K562 (cell line): ENCODE measurements around the gene DIAPH1. TPM values are rescaled to one million over a fixed set of nuclear protein-coding genes. Genes with fewer than 3 reads are reported as not detected.

Experiments
- ATF7 ChIP-seq: fragments of 450-650 bp; IDR thresholded peaks from 2 replicates; pipeline ENCODE4 v1.7.1; 2014; ENCODE audit warnings: mild to moderate bottlenecking, moderate library complexity
- CXXC5 ChIP-seq: fragments of 250-450 bp; sonication (Bioruptor Pico); IDR thresholded peaks from 2 replicates; pipeline ENCODE4 v1.8.0; 2022; ENCODE audit warnings: inconsistent platforms, mild to moderate bottlenecking, moderate library complexity
- ELF1 ChIP-seq: fragments of 200-800 bp; sonication (Bioruptor generic); IDR thresholded peaks from 2 replicates; pipeline ENCODE4 v1.6.1; 2016; ENCODE audit warnings: missing genetic modification characterization, missing compliant biosample characterization
- GTF2A2 ChIP-seq: IDR thresholded peaks from 2 replicates; pipeline ENCODE4 v1.6.1; 2016; ENCODE audit warnings: mild to moderate bottlenecking, missing genetic modification characterization, missing compliant biosample characterization
- HNRNPLL ChIP-seq: fragments of 200-400 bp; formaldehyde crosslinking; IDR thresholded peaks from 2 replicates; pipeline ENCODE4 v1.6.1; 2017; ENCODE audit warnings: low read length, low read depth, mild to moderate bottlenecking; ENCODE audit not compliant: poor library complexity, severe bottlenecking
- MAFG ChIP-seq: fragments of 450-650 bp; conservative IDR thresholded peaks from 2 replicates; pipeline ENCODE4 v1.6.1; 2016; ENCODE audit warnings: missing genetic modification characterization, missing compliant biosample characterization
- NFATC3 ChIP-seq: fragments of 450-650 bp; IDR thresholded peaks from 2 replicates; pipeline ENCODE4 v1.6.1; 2017; ENCODE audit warnings: mild to moderate bottlenecking
- NFIX ChIP-seq: fragments of 250-450 bp; sonication (Bioruptor Pico); IDR thresholded peaks from 2 replicates; pipeline ENCODE4 v1.4.0; 2020; ENCODE audit warnings: low read depth, mild to moderate bottlenecking, moderate library complexity
- SP1 ChIP-seq: sonication (generic); formaldehyde crosslinking; IDR thresholded peaks from 2 replicates; pipeline ENCODE4 v1.8.1; 2022; ENCODE audit warnings: mild to moderate bottlenecking, missing genetic modification reagents
- TEAD1 ChIP-seq, 2 experiments: fragments of 450-650 bp in 1 of 2; sonication (generic) in 1 of 2; formaldehyde crosslinking; IDR thresholded peaks; 2 replicates each; pipeline versions ENCODE4 v1.4.0 to v1.8.0; 2020 to 2022; ENCODE audit warnings: mild to moderate bottlenecking in 2 of 2, missing genetic modification reagents in 1 of 2
- TEAD2 ChIP-seq: fragments of 450-650 bp; IDR thresholded peaks from 2 replicates; pipeline ENCODE4 v1.6.1; 2016; ENCODE audit warnings: missing genetic modification characterization, control low read depth, missing compliant biosample characterization
- ZNF124 ChIP-seq: sonication (generic); formaldehyde crosslinking; IDR thresholded peaks from 2 replicates; pipeline ENCODE4 v1.8.1; 2022; ENCODE audit warnings: missing genetic modification reagents
- ZNF57 ChIP-seq: fragments of 450-650 bp; formaldehyde crosslinking; IDR thresholded peaks from 2 replicates; pipeline ENCODE4 v1.4.0; 2020; ENCODE audit warnings: mild to moderate bottlenecking, moderate library complexity
- ZNF77 ChIP-seq: fragments of 250-450 bp; sonication (Bioruptor Pico); IDR thresholded peaks from 2 replicates; pipeline ENCODE4 v1.5.0; 2020
- polyA plus RNA-seq, 8 experiments: library from polyadenylated mRNA; depleted of rRNA in 4 of 8; stranded (reverse) in 5 of 8; unstranded in 3 of 8; fragments of >200 nt; fragmentation: Nextera tagmentation in 2 of 8; fragmentation: Illumina TruSeq in 1 of 8; extraction: Ambion mirVana in 2 of 8; extraction: Trizol in 1 of 8; gene quantifications; 2 replicates each; pipeline versions ENCODE4 v1.2.1 to v1.2.3, GENCODE V29; 2011 to 2014; ENCODE audit warnings: inconsistent platforms in 1 of 8, missing spikeins in 1 of 8
- total RNA-seq, 7 experiments: library from RNA; depleted of rRNA in 6 of 7; stranded (reverse); fragments of >200 nt in 6 of 7; fragmentation: Illumina TruSeq in 2 of 7; extraction: Trizol in 2 of 7; gene quantifications; 2 replicates each; pipeline versions ENCODE4 v1.2.1 to v1.2.3, GENCODE V29; 2011 to 2021; ENCODE audit warnings: low replicate concordance in 1 of 7
- TF ChIP-seq, protein P1 (sequence below): fragments of 200-800 bp; sonication (Bioruptor generic); IDR thresholded peaks from 2 replicates; pipeline ENCODE4 v1.6.1; 2017; ENCODE audit warnings: missing genetic modification characterization, missing compliant biosample characterization
- TF ChIP-seq, protein P2 (sequence below), 2 experiments: fragments of 200-800 bp in 1 of 2; sonication (Bioruptor generic) in 1 of 2; sonication (generic) in 1 of 2; formaldehyde crosslinking in 1 of 2; IDR thresholded peaks in 1 of 2; conservative IDR thresholded peaks in 1 of 2; 2 replicates each; pipeline versions ENCODE4 v1.5.0 to v1.6.1; 2016 to 2020; ENCODE audit warnings: missing compliant biosample characterization in 1 of 2, missing genetic modification characterization in 1 of 2, missing genetic modification reagents in 1 of 2
- TF ChIP-seq, protein P3 (sequence below): fragments of 250-450 bp; sonication (Bioruptor Pico); IDR thresholded peaks from 2 replicates; pipeline ENCODE4 v1.5.0; 2021; ENCODE audit warnings: mild to moderate bottlenecking, borderline replicate concordance
- TF ChIP-seq, protein P4 (sequence below), 2 experiments: IDR thresholded peaks; 2 replicates each; pipeline ENCODE4 v1.6.1; 2011; ENCODE audit warnings: borderline replicate concordance in 1 of 2, control low read depth in 1 of 2, low read depth in 1 of 2, low read length in 1 of 2, mild to moderate bottlenecking in 1 of 2, mixed read lengths in 1 of 2, moderate library complexity in 1 of 2; ENCODE audit not compliant: insufficient read depth in 1 of 2, insufficient read length in 1 of 2, poor library complexity in 1 of 2, severe bottlenecking in 1 of 2; ENCODE audit errors: extremely low read depth in 1 of 2
- TF ChIP-seq, protein P5 (sequence below): fragments of 450-650 bp; formaldehyde crosslinking; IDR thresholded peaks from 2 replicates; pipeline ENCODE4 v1.4.0; 2020; ENCODE audit warnings: mild to moderate bottlenecking

DIAPH1 gene
- total and polyA plus RNA-seq, 9 of the 15 experiments (the other 6 are each of a cell fraction or from before 2014, with no cell fraction given), result 60.8 to 328 (median 97.8) TPM

DNA sequence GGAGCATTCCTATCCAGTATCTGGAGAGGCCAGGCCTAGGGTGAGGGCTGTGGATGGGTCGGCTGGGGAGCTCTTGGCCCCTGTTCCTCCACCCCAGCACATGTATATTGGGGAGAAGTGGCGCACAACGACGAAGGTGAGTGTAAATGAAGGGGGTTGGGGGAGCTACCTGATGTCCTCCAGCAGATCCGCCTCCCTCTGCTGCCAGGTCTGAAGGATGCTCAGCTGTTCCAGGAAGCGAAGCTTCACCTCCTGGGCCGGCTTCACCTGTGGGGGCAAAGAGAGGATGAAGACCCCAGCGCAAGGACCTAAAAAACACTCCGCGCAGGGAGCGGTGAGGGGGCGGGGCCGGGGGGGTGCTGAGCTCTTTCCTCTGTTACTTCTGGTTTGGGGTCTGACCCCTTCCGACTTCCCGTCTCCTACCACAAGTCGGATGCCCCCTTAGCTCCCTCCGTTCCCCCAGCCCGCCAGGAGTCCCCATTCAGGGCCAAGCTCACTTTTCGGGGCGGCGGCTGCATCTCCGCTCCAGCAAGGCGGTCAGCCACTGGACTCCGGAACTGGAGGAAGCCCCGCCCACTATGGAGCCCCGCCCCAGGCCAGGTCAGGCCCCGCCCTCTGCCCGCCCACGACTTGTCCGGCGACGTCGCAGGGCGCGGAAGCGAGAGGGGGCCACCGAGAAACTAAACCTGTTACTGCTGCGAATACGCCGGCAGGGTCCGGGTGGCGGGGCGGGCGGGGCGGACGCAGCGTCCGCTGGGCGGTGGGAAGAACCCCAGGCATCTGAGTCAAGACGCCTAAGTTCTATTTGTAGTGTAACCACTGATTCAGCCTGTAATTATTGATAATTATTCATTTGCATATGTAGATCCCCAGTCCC, 32.3 kb upstream of the DIAPH1 start, which contains the start of gene FCHSD1 (continued):
- TF ChIP-seq, protein P1, sequence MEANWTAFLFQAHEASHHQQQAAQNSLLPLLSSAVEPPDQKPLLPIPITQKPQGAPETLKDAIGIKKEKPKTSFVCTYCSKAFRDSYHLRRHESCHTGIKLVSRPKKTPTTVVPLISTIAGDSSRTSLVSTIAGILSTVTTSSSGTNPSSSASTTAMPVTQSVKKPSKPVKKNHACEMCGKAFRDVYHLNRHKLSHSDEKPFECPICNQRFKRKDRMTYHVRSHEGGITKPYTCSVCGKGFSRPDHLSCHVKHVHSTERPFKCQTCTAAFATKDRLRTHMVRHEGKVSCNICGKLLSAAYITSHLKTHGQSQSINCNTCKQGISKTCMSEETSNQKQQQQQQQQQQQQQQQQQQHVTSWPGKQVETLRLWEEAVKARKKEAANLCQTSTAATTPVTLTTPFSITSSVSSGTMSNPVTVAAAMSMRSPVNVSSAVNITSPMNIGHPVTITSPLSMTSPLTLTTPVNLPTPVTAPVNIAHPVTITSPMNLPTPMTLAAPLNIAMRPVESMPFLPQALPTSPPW (CRISPR knock-in tag), result peak; percentile 61
- TF ChIP-seq GTF2A2 (no peak), SP1 (peak; percentile 81), ELF1 (tag) (peak; percentile 56), TEAD2 (tag) (no peak), NFATC3 (no peak), NFIX (CRISPR knock-in tag) (no peak), ZNF124 (CRISPR knock-in tag) (no peak), TEAD1 (CRISPR knock-in tag; IDR thresholded peaks at IDR 0.05) (peak in 1 of 2 experiments; percentile 44; a peak in 1 of 4 replicates), MAFG (no peak), ATF7 (no peak), HNRNPLL (peak; percentile 73), ZNF57 (no peak), CXXC5 (peak; percentile 63), ZNF77 (CRISPR knock-in tag) (no peak)
- TF ChIP-seq, protein P2, sequence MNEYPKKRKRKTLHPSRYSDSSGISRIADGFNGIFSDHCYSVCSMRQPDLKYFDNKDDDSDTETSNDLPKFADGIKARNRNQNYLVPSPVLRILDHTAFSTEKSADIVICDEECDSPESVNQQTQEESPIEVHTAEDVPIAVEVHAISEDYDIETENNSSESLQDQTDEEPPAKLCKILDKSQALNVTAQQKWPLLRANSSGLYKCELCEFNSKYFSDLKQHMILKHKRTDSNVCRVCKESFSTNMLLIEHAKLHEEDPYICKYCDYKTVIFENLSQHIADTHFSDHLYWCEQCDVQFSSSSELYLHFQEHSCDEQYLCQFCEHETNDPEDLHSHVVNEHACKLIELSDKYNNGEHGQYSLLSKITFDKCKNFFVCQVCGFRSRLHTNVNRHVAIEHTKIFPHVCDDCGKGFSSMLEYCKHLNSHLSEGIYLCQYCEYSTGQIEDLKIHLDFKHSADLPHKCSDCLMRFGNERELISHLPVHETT (CRISPR knock-in tag; conservative IDR thresholded peaks at IDR 0.05 in 1 of 2, IDR thresholded peaks at IDR 0.05 in 1 of 2), result no peak
- TF ChIP-seq, protein P3, sequence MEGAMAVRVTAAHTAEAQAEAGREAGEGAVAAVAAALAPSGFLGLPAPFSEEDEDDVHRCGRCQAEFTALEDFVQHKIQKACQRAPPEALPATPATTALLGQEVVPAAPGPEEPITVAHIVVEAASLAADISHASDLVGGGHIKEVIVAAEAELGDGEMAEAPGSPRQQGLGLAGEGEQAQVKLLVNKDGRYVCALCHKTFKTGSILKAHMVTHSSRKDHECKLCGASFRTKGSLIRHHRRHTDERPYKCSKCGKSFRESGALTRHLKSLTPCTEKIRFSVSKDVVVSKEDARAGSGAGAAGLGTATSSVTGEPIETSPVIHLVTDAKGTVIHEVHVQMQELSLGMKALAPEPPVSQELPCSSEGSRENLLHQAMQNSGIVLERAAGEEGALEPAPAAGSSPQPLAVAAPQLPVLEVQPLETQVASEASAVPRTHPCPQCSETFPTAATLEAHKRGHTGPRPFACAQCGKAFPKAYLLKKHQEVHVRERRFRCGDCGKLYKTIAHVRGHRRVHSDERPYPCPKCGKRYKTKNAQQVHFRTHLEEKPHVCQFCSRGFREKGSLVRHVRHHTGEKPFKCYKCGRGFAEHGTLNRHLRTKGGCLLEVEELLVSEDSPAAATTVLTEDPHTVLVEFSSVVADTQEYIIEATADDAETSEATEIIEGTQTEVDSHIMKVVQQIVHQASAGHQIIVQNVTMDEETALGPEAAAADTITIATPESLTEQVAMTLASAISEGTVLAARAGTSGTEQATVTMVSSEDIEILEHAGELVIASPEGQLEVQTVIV, result no peak
- TF ChIP-seq, protein P4, sequence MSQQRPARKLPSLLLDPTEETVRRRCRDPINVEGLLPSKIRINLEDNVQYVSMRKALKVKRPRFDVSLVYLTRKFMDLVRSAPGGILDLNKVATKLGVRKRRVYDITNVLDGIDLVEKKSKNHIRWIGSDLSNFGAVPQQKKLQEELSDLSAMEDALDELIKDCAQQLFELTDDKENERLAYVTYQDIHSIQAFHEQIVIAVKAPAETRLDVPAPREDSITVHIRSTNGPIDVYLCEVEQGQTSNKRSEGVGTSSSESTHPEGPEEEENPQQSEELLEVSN (IDR thresholded peaks at IDR 0.05; ENCODE audit: borderline replicate concordance in 1 of 2, extremely low read depth in 1 of 2, insufficient read depth in 1 of 2, insufficient read length in 1 of 2, low read depth in 1 of 2, low read length in 1 of 2, poor library complexity in 1 of 2, severe bottlenecking in 1 of 2), result no peak
- TF ChIP-seq, protein P5, sequence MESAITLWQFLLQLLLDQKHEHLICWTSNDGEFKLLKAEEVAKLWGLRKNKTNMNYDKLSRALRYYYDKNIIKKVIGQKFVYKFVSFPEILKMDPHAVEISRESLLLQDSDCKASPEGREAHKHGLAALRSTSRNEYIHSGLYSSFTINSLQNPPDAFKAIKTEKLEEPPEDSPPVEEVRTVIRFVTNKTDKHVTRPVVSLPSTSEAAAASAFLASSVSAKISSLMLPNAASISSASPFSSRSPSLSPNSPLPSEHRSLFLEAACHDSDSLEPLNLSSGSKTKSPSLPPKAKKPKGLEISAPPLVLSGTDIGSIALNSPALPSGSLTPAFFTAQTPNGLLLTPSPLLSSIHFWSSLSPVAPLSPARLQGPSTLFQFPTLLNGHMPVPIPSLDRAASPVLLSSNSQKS (CRISPR knock-in tag), result no peak
